ENCODE measurements around the gene UGCG.

UGCG gene

GRCh38 chr9:111860443-111860842 lies 36.2 kb upstream of the UGCG start:
- no peak overlapping the region for H3K4me3 ChIP-seq (ENCODE audit: low read depth, low read length)
- TF ChIP-seq, protein P1, sequence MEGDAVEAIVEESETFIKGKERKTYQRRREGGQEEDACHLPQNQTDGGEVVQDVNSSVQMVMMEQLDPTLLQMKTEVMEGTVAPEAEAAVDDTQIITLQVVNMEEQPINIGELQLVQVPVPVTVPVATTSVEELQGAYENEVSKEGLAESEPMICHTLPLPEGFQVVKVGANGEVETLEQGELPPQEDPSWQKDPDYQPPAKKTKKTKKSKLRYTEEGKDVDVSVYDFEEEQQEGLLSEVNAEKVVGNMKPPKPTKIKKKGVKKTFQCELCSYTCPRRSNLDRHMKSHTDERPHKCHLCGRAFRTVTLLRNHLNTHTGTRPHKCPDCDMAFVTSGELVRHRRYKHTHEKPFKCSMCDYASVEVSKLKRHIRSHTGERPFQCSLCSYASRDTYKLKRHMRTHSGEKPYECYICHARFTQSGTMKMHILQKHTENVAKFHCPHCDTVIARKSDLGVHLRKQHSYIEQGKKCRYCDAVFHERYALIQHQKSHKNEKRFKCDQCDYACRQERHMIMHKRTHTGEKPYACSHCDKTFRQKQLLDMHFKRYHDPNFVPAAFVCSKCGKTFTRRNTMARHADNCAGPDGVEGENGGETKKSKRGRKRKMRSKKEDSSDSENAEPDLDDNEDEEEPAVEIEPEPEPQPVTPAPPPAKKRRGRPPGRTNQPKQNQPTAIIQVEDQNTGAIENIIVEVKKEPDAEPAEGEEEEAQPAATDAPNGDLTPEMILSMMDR (IDR thresholded peaks at IDR 0.05; ENCODE audit: insufficient read depth, low read length, missing control alignments): no peak
- POLR2A ChIA-PET: no interaction called here
- CTCF ChIA-PET: no interaction called here
- no peak for DNase-seq (ENCODE audit: low read depth, low spot score)

- ChIA-PET POLR2A (no interaction called here), CTCF (no interaction called here)
- DNase-seq (ENCODE audit: low read depth, low spot score): no peak
- no peak overlapping the region for H3K4me3 ChIP-seq (ENCODE audit: low read depth, low read length)
- TF ChIP-seq, protein P1 (IDR thresholded peaks at IDR 0.05; ENCODE audit: insufficient read depth, low read length, missing control alignments): no peak
Observed at GRCh38 chr9:111863636-111864035, 33.0 kb upstream of the UGCG start.

GRCh38 chr9:111866976-111867375 lies 29.6 kb upstream of the UGCG start:
- H3K4me3 ChIP-seq (ENCODE audit: low read depth, low read length): no peak overlapping the region
- ChIA-PET CTCF (no interaction called here), POLR2A (no interaction called here)
- TF ChIP-seq, protein P1 (IDR thresholded peaks at IDR 0.05; ENCODE audit: insufficient read depth, low read length, missing control alignments): no peak
- peak; percentile 45 for DNase-seq (ENCODE audit: low read depth, low spot score)

DNA sequence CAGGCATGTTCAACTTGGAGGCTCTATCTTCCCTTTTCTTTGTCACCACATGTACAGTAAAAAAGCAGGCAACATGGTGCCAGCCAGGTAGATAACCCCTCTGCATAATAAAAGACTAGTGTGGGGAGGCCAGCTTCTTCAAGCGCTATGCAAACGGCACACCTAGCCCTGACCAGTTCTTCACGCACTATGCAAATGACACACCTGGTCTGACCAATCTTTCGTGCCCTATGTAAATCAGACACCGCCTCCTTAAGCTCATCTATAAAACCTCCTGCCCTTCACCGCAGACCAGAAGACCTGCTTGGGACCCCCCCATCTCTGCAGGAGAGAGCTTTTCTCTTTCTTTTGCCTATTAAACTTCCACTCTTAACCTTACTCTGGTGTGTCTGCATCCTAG lies 28.1 kb upstream of the UGCG start:
- CTCF ChIA-PET: interaction anchor here (0.8 kb wide), 1 partner anchor 13 kb away, joined by 3 read pairs; no protein-coding TSS in a partner anchor
- POLR2A ChIA-PET: no interaction called here
- no peak for DNase-seq (ENCODE audit: low read depth, low spot score)

DNA sequence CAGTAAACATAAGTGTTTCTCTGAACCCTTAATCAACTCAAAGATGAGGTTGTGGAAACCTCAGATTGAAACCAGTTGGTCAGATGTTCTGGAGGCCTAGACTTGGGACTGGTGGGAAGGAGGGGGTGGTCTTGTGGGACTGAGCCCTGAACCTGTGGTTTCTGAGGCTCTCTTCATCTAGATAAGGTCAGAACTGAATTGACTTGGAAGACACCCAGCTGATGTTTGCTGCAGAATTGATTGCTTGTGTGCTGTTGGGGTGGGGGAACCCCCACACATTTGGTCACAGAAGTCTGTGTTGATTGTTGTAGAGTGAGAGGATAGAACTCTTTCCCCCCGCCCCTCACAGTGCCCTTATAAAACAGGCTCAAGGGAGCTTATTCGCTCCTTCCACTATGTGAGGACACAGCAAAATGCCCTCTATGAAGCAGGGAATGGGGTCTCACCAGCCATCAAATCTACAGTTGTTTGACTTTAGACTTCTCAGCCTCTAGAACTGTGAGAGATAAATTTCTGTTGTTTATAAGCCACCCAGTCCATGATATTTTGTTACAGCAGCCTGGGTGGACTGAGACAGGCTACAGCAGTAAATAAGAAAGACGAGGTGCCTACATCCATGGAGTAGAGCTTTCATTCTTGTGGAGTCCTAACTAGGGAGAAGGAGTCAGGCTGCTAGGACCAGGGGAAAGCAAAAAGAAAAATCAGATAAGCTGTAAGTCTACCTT lies 25.7 kb upstream of the UGCG start:
- no peak overlapping the region for H3K4me3 ChIP-seq (ENCODE audit: low read depth, low read length)
- DNase-seq (ENCODE audit: low read depth, low spot score): no peak
- TF ChIP-seq, protein P1 (IDR thresholded peaks at IDR 0.05; ENCODE audit: insufficient read depth, low read length, missing control alignments): no peak
- CTCF ChIA-PET: no interaction called here
- POLR2A ChIA-PET: no interaction called here

More for the DNA sequence above, 28.1 kb upstream of the UGCG start:
- TF ChIP-seq, protein P1 (IDR thresholded peaks at IDR 0.05; ENCODE audit: insufficient read depth, low read length, missing control alignments): no peak
- H3K4me3 ChIP-seq (ENCODE audit: low read depth, low read length): no peak overlapping the region

DNA sequence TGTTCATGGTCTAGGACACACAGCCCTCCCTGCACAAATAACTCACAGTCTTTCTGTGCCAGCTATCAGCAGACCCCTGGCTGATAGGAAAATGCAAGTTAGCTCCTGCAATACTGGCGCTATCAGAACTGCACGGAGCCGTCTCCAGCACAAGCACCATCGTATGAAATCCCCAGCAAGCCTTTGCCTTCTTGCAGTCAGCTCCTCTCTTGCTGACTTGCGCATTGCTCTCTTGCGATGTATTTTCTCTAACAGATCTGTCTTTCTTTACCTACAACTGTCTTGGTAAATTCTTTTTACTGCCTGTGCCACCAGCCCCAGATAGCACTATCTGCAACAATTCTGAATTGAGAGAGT lies 25.1 kb upstream of the UGCG start:
- ChIA-PET POLR2A (no interaction called here), CTCF (no interaction called here)
- DNase-seq (ENCODE audit: low read depth, low spot score): no peak
- H3K4me3 ChIP-seq (ENCODE audit: low read depth, low read length): no peak overlapping the region
- TF ChIP-seq, protein P1 (IDR thresholded peaks at IDR 0.05; ENCODE audit: insufficient read depth, low read length, missing control alignments): no peak
